ENCODE results near the gene SORL1-AS1.
A peak's percentile ranks its signal among the peaks of the same experiment; 100 is the strongest.
"Not testable (repeated sequence)": the region's sequence is repeated elsewhere in the genome, so short reads cannot be mapped to it uniquely, and the experiment has no call there.

The SORL1-AS1 gene

DNA sequence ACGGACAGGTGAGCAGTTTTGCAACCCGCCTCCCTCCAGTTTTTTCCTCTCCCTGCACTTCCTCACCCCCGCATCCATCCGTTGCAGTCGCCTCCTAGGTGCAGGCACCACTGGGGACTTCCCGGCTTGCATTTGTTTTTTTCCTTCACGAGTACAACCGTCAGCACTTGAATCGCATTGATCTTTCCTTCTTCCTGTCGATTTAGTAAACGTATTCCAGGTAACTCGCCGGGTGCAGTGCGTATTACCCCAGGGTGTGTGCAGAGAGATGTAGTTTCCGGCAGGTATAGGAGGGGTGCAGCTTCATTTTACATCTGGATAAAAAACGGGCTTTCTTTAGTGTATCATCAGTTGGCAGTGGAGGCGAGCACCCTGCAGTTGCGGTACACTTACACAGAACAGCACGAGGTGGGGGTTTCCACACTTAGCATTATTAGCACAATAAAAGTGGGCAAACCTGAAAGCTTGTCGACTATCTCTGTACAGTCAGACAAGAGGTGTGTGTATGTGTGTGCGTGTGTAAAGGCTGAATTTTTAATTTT, at the start of gene SORL1-AS1:
Gene SORL1-AS1, minus strand, starts transcription at position 359 of the 542 bp plus-strand sequence.
- peak; percentile 44 for DNase-seq

DNA sequence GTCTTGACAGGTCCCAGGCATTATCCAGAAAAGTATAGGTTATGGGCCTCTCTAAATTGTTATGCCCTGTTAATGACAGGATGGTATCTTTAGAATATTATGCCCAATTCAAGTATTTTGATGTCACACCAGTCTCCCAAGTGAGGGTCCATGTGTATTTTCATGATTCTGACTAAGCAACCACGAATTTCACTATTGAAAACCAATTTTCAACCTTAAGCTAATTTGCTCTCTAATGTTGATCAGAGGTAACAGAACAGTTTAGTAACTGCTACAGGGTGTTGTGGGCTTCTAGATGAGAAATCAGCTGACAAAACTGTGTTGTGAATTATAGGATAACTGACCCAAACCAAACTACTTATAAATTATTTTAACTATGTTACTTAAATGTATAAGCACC, 48.0 kb upstream of the SORL1-AS1 start:
- DNase-seq = no peak

DNA sequence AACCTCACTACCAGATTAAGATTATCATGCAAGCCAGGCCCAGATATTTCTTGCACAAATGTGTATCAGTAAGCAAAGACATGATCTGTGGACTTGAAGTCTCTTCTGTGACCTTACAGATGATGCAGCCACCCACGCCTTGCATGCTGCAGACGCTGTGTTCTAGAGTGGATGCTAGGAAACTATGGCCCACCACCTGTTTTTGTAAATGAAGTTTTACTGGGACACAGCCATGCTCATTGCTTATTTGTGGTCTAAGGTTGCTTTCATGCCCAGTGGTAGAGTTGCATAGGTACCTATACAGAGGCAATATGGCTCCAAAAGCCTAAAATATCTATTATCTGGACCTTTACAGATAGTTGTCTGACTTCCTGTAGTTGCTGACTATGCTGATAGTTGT, 47.5 kb upstream of the SORL1-AS1 start:
- DNase-seq = no peak

DNA sequence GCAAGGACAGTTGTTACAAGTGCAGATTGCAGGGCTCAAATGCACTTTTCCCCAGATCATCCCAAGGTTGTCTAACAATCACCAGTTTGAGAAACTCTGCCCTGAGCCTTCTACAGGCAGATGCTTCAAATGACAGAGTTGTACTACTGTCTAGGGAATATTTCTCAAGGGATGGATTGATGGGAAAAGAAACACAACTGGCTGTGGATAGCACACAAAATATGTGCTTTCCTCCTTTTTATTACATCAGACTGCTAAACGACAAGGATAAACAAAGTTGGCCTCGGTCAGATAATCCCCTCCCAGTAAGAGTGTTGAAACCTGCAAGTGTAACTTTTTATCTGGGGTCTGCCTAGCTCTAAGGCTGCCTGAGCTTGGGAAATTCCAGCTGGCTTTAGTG, 46.6 kb upstream of the SORL1-AS1 start:
- no peak for DNase-seq

DNA sequence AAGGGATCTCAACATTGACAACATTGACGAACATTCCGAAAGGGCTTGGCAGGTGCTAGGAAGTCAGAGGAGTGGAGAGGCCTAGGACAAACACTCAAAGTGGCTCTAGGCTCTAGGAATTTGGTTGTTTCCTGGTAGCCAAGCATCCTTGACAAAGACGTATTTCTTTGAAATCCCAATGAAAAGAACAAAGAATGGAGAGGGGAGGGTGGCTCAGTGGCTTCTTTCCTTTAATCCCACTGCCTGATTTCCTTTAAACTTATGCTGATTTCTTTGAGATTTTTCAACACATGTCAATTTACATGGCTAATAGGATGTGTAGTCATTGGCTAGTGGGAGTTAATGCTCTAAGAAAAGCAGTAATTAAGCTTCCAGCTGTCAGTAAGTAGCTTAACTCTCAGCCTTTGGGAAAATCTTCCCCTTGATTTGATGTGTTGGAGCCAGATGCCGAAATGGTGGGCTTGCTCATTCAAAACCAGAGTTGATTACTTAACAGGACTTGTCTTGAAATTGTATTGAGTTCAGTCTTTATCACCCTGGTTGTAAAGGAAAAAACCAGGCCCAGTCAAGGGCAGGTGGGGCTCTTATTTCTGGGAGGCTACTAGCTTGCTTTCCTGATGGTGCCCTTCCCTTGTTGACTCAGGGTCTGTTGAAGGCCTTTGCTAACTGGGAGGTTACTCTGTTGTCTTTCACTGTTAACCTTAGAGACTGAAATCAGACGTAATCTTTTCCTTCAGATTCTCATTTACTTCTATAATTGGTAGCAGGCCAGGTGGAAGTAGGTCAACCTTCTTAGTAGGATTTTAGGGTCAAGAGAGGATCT, 44.6 kb upstream of the SORL1-AS1 start:
- DNase-seq = no peak

DNA sequence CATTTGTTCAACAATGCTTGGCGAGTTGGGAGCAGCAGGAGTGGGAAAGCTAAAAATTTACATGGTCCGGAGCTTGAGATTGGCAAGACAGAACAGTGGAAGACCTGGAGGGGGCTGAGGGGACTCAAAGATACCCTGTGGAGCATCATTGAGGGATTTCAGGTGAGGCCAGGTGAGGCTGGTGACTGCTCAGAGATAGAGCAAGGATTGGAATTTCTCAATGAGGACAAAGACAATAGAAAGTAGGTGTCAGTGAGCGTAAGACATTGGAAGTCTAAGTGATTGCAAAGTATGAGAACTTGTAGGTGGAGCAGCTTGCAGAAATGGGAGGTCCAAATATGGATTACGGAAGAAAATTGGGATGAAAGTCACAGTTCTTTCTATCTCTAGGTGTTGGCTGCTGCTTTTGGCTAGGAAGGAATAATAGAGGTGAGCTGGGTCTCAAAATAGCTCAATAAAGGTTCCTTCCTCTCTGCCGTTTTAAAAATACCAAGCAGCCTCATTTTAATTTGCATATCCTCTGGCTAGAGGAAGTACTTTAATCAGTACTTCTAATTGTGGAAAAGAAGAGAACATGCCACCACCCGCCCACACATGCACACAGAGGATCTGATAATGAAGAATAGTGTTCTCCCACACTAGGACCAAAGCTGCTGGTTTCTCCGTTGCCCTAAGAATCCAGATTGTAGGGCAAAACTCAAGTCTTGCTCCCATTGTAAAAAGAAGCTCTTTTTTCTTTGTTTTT, 41.8 kb upstream of the SORL1-AS1 start:
- DNase-seq = no peak

DNA sequence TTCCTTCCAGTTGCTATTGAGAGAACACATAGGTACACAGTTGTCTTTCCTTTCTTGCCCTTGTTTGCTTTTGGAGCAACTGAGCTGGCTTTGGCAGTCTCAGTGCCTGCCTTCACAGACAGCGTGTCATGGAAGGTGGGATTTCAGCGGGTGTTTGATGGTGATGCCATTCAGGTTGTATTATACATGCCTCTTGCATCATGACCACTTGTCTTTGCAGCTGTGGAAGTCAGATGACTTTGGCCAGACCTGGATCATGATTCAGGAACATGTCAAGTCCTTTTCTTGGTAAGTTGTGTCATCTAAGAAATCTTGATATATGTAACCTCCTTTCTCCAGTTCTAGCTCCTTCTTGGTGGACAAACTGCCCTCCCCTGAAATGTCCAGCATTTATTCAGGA, 37.1 kb upstream of the SORL1-AS1 start:
- DNase-seq = no peak

DNA sequence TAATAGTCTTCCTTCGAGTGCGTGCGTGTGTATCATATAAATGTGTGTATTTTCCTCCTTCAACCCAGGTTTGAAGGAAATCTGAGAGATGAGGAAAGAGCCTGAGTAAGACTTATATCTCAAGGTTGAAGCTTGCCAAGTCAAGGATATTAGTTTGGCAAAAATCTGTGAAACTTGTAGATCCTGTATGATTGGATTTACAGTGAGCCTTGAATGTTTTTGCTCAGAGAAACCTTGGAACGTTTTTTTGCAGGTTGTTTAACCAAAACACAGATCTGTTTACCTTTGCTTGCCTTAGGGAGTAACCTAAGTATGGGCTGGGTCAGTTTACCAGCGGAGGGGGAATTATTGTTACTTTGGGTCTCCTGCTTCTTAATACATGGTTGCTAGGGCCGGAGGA, 35.9 kb upstream of the SORL1-AS1 start:
- DNase-seq = no peak

DNA sequence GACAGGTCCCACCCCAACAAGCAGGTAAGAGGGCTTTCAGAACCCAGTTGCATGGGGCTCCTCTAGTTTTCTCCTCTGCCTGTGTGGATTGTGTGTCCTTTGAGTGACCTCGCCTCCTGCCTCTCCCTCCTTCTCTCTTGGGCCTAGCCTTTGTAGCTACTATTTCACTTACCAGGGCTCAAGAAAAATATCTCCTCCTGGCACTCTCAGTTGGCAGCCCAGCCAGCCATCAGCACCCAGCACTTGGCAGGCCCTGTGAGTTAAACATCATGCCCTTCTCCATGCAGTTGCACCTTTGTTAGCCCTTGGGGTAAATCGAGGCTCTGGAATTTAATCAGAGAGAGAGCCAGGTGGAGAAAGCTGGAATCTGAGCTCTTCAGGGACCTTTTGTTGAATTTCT, 35.4 kb upstream of the SORL1-AS1 start:
- no peak for DNase-seq

DNA sequence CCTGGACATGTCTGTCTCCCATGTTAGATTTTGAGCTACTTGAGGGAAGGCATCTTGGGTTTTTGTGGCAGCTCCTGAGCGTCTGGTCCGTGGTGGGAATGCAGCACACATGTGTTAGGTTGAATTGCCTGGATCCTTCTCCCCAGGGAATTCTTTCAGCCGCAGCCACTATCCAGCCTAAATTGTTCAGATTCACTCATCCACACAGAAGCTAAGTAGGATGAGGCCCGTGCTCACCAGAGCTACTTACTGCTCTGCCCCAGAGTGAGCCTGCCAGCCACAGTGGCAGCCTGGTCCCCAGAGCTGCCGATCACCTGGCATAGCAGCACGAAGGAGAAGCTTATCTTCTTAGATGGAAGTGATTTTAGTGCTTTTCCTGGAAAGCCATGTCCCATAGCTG, 34.4 kb upstream of the SORL1-AS1 start:
- no peak for DNase-seq

DNA sequence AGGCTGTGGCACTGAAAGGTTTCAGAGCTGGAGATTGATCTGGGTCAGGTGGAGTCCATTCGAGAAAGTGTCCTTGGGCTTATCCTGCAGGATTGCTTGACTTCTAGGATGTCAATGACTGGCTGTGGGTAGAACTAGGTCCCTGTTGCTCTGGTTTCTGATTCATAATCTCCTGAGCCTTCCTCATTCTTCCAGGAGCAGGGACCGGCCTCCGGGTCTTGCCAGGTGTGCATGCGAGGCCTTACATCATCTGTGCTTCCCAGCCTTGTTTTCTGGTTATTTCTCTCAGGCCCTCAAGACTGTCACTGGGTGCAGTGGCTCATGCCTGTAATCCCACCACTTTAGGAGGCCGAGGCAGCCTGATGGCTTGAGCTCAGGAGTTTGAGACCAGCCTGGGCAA, 33.3 kb upstream of the SORL1-AS1 start:
- DNase-seq = no peak

DNA sequence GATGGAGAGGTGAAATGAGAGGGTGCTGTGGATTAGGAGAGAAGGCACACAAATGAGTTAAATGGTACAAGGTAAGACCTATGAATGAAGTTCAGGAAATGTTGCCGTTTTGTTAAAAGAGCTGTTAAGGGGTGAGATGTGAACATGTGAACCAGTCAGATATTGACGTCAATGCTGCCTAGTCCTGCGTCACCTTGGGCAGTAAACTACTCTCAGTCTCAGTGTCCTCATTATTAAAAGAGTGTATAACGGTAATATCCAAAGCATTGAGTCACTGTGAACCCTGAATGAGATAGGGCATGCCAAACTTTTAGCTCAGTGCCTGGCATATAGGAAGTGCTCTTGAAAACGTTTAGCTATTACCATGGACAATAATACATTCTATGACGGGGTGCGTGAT, 32.4 kb upstream of the SORL1-AS1 start:
- DNase-seq = no peak

DNA sequence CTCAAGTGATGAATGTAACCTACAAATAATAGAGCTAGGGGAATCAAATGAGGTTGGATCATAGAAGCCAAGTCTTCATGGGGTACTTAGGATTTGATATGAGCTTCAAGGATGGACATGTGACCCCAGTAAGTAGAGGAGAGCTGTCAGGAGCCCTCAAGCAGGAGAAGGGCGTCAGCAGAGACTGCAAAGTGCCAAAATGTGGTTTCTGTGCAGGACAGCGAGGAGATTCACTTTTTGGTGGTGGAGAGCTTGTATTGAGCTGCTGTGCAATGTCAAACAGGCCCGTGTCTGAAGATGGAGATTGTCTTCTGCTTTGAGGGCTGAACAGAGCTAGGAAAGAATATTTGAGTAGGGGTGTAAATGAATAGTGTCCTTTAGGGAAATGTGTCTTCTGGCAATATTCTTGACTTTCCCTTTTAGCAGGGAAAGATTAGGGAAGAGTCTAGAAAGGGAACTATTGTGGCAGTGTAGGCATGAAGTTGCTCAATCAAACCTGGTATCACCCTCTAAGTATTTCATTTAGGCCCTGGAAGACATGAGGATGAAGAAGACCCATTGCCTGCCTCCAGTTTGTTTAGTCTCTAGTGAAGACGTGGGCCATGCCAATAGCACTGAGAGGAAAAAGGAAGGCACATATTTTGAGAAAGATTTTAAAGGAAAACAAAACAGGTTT, 31.2 kb upstream of the SORL1-AS1 start:
- DNase-seq = no peak

DNA sequence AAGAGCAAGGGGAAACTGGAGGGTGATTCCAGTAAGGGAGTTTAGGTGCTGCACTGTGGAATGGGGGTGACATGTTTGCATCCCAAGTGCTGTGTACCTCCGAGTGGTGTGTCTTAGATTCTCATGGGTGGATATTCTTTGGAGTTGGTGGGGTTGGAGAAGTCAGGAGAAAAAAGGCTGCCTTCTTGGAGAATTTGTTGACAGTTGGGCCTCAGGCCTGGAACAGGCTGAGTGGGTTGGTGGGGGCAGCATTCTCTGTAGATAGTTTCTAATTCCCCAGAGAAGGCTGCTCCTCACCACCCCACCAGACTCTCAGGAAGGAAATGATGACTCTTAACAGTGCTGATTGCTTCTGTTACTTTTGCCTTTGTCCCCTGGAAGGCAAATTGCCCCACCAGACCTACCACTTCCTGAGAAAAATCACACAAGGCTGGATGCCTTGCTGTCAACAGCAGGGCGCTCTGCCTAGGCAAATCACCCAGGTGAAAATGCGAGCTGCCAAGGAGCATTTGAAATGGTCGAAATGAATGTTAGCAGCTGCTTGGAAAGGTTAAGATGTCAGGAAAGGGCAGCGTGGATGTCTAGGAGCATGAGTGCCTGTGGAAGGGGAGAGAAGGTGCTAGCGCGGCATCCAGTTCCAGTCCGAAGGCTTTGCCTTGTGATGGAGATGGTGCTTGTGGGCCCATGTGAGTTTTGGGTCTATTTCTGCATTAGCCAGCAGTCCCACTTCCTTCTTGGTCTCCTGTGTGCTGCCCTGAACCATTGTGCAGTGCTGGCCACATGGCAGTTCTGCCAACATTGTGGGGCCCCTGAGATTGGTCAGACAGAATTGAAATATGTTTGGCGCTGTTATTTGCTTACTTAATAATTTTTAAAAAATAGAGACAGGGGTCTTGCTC, 29.7 kb upstream of the SORL1-AS1 start:
- DNase-seq = no peak

DNA sequence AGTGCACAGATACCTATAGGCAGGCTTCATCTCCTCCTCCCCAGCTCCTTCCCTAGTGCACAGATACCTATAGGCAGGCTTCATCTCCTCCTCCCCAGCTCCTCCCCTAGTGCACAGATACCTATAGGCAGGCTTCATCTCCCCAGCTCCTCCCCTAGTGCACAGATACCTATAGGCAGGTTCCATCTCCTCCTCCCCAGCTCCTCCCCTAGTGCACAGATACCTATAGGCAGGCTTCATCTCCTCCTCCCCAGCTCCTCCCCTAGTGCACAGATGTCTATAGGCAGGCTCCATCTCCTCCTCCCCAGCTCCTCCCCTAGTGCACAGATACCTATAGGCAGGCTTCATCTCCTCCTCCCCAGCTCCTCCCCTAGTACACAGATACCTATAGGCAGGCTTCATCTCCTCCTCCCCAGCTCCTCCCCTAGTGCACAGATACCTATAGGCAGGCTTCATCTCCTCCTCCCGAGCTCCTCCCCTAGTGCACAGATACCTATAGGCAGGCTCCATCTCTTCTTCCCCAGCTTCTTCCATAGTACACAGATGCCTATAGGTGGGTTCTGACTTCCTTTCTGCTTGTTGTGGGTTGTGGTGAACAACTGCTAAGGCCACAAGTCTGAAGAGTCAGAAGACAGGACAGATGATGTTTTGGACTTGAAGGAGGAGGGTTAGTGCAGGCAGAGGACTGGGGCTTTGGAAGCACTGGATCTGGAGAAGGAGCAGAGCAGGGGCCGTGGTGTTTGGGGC, 28.9 kb upstream of the SORL1-AS1 start:
- DNase-seq = not testable (repeated sequence)

DNA sequence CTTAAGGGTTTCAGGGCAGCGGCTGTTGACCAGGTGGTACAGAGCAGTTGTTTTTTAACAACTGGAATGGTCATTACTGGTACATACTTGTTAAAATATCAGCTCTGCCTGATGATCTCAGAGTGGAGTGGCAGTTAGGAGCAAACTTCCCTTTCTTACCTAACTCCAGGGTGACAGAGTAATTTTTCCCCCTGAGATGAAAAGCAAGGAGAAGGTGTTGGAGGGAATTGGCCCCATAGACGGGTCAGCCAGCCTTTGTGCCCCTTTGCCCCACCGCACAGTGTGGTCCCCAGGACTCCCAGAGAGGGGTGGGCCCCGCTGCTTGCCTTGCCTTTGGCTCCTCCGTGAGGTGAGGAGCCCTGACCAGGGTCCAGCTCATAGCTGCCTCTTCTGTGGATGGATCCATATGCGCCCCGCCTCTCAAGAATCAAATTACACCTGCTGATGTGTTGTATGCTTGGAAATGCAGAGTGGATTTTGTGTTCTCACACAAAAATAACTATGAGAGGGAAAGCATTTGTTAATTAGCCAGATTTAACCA, 27.0 kb upstream of the SORL1-AS1 start:
- no peak for DNase-seq

DNA sequence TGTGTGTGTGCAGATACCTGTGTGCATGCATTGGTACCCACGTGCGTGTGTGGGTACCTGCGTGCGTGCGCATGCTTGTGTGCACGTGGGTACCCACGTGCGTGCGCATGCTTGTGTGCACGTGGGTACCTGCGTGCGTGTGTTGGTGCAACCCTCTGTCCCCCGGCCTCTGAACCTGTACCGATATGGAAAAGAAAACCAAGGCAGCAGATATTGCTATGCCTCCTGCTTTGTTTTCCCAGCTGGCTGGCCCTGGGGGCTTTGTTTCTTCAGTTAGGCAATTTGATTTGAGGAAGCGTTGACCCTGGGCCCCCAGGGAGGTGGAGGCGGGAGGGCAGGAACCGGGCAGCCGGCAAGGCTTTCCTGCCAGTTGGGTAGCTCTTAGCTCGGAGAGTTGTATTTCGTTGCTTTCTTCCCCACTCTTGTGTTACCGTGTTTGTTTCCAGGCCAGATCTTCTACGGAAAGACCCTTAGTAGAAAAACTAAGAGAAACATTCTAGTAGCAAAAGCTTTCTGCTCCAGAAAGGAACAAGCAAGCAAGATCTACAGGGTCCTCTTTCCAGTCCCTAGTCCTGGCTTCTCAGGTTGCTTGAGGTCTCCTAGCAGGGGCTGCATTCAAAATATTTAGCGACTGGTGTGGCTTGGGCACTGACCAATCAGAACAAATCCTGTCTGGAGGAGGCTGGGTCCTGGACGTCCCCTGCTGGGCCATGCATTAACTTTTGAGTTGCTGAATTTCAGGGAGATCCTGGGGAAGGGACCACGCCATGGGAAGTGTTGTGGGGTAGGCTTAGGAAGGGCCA, 26.3 kb upstream of the SORL1-AS1 start:
- no peak for DNase-seq

DNA sequence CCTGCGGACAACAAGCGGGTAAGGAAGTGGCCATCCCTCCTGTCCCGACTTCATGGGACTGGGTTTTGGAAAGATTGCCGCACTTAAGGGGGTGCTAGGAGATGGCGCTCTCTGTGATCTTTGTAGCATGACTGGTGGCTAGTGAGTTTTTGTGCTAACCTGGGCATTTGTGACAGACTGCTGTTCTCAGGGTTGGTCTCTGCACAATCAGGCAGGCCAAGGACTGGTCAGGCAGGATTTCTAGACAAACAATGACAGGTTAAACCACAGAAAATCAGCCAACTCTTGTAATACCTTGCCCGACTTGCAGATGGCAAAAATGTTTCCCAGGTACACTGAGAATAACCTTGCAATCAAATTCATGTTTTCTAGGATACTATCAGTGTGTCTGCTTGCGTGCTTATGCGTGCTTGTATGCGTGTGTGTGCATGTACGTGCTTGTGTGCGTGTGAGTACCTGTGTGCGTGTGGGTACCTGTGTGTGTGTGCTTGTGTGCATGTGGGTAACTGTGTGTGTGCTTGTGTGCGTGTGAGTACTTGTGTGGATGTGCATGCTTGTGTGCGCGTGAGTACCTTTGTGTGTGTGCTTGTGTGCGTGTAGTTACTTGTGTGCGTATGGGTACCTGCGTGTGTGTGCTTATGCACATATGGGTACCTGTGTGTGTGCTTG, 25.6 kb upstream of the SORL1-AS1 start:
- DNase-seq = no peak

DNA sequence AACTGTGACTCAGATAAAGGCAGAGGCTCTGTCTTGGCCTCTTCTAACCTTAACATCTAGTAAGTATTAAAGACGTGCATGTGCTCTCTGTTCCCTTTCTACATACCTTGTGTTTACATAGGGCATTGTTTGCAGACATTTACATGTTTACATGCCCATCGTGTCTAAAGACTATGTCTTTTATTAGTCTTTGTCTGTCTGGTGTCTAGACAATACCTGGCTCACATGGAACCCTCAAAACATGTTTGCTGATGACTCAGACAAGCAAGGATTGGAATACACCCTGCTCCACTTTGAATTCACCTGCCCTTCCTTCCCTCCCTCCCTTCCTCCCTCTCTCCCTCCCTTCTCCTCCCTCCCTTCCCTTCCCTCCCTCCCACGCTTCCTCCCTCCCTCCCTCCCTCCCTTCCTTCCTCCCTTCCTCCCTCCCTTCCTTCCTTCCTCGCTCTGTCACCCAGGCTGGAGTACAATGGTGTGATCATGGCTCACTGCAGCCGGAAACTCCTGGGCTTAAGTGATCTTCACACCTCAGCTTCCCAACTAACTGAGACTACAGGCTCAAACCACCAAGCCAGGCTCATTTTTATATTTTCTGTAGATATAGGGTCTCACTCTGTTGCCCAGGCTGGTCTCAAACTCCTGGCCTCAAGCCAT, 23.7 kb upstream of the SORL1-AS1 start:
- DNase-seq = peak; percentile 93

Measured in DMS153 (cell line).